HepG2 (cell line): ENCODE measurements around the gene ECSIT. TPM values are rescaled to one million over a fixed set of nuclear protein-coding genes. Genes with fewer than 3 reads are reported as not detected.

Source experiments
- ATAC-seq: fragments of 200-7000 bp; cut with Tn5 transposase; 3 replicates; pipeline ENCODE4 v1.9.1; 2020; ENCODE audit warnings: mild to moderate bottlenecking, moderate library complexity
- BruUV-seq: library from RNA; stranded (reverse); fragments of 400-500 nt; replicated peaks from 2 replicates; lab custom pipeline; 2021; lab: Mats Ljungman, UMichigan
- CTCF ChIA-PET: fragments of 300-600 bp; formaldehyde crosslinking; extraction: SDS; loops from one replicate; lab custom pipeline; 2021; ENCODE audit warnings: low total read pairs, inconsistent platforms, low intra/inter-chr PET ratio; lab: Yijun Ruan, JAX
- POLR2A ChIA-PET: fragments of 350-600 bp; sonication (Branson Sonifier 250); formaldehyde crosslinking; loops from one replicate; lab custom pipeline; 2020; ENCODE audit warnings: antibody characterized with exemption, inconsistent platforms; lab: Yijun Ruan, JAX
- DNase-seq: peaks from one replicate; pipeline ENCODE4 v3.0.0-alpha.2; 2015; ENCODE audit warnings: low spot score
- FAIRE-seq: peaks from 3 replicates; lab custom pipeline; 2011; peaks lifted over from hg19 to GRCh38; lab: Jason Lieb, UNC
- H2AFZ ChIP-seq: one replicate; pipeline ENCODE4 v1.6.1; 2011; ENCODE audit warnings: low read length, inconsistent platforms
- H3K27ac ChIP-seq: fragments of 300-600 bp; 3 replicates; pipeline ENCODE4 v1.8.0; 2011; ENCODE audit warnings: mixed run types, mild to moderate bottlenecking, mixed read lengths, low read length, inconsistent platforms; ENCODE audit not compliant: insufficient read depth; ENCODE audit errors: extremely low read length
- H3K27me3 ChIP-seq, 2 experiments: fragments of 200-600 bp in 1 of 2; 2 replicates in 1 of 2; 3 replicates in 1 of 2; pipeline versions ENCODE4 v1.6.0 to v1.8.0; 2011; ENCODE audit warnings: low read length in 2 of 2, mild to moderate bottlenecking in 2 of 2, moderate library complexity in 2 of 2, inconsistent platforms in 1 of 2; ENCODE audit not compliant: insufficient read depth in 2 of 2, control insufficient read depth in 1 of 2
- H3K36me3 ChIP-seq, 2 experiments: fragments of 200-600 bp in 1 of 2; replicated peaks in 1 of 2; 2 replicates in 1 of 2; 3 replicates in 1 of 2; pipeline versions ENCODE4 v1.5.1 to v1.8.0; 2011; ENCODE audit warnings: low read length in 2 of 2, inconsistent platforms in 1 of 2; ENCODE audit not compliant: insufficient read depth in 2 of 2, control insufficient read depth in 1 of 2
- H3K4me1 ChIP-seq: 2 replicates; pipeline ENCODE4 v1.5.1; 2012; ENCODE audit warnings: low read length, inconsistent platforms; ENCODE audit not compliant: insufficient read depth
- H3K4me2 ChIP-seq: 2 replicates; pipeline ENCODE4 v1.6.0; 2011; ENCODE audit warnings: low read depth, low read length, inconsistent platforms
- H3K4me3 ChIP-seq, 3 experiments: fragments of 200-600 bp in 1 of 3; sonication (generic), shearing (Covaris generic) in 1 of 3; replicated peaks in 1 of 3; 2 replicates each; pipeline ENCODE4 v1.5.1; 2011 to 2016; ENCODE audit warnings: low read length in 3 of 3, inconsistent platforms in 2 of 3, low read depth in 2 of 3, mild to moderate bottlenecking in 2 of 3, control low read depth in 1 of 3, mixed read lengths in 1 of 3; ENCODE audit not compliant: insufficient read depth in 1 of 3
- H3K79me2 ChIP-seq: one replicate; pipeline ENCODE4 v1.6.1; 2011; ENCODE audit warnings: low read length, inconsistent platforms; ENCODE audit not compliant: insufficient read depth
- H3K9ac ChIP-seq: 2 replicates; pipeline ENCODE4 v1.6.0; 2011; ENCODE audit warnings: mild to moderate bottlenecking, low read depth, low read length, inconsistent platforms; ENCODE audit not compliant: insufficient read depth
- H3K9me3 ChIP-seq: 2 replicates; pipeline ENCODE4 v1.5.1; 2012; ENCODE audit warnings: mild to moderate bottlenecking, low read length
- H4K20me1 ChIP-seq: 2 replicates; pipeline ENCODE4 v1.6.0; 2011; ENCODE audit warnings: inconsistent platforms, mild to moderate bottlenecking, low read length, moderate library complexity; ENCODE audit not compliant: insufficient read depth
- CBX1 ChIP-seq: IDR thresholded peaks from one replicate; pipeline ENCODE4 v1.6.1; 2016; ENCODE audit warnings: antibody characterized with exemption, low read depth
- CCAR2 ChIP-seq: fragments of 200-400 bp; formaldehyde crosslinking; optimal IDR thresholded peaks from 2 replicates; pipeline ENCODE3; 2018; ENCODE audit warnings: low read depth, mild to moderate bottlenecking, low read length, moderate library complexity
- HMGA1 ChIP-seq: sonication (generic); formaldehyde crosslinking; conservative IDR thresholded peaks from 2 replicates; pipeline ENCODE4 v1.4.0; 2020; ENCODE audit warnings: missing genetic modification reagents
- HNF4A ChIP-seq: sonication (generic); formaldehyde crosslinking; IDR thresholded peaks from 2 replicates; pipeline ENCODE4 v1.4.0; 2020; ENCODE audit warnings: missing genetic modification reagents
- KDM6A ChIP-seq: IDR thresholded peaks from 2 replicates; pipeline ENCODE4 v1.6.1; 2016; ENCODE audit warnings: low read depth
- MED13 ChIP-seq: sonication (generic); formaldehyde crosslinking; IDR thresholded peaks from 2 replicates; pipeline ENCODE4 v1.5.0; 2020; ENCODE audit warnings: missing genetic modification reagents
- MTF2 ChIP-seq: sonication (generic); formaldehyde crosslinking; IDR thresholded peaks from 2 replicates; pipeline ENCODE4 v1.5.0; 2020; ENCODE audit warnings: missing genetic modification reagents, borderline replicate concordance
- NBN ChIP-seq: fragments of 450-650 bp; conservative IDR thresholded peaks from 2 replicates; pipeline ENCODE4 v1.6.1; 2017
- PITX1 ChIP-seq: sonication (generic); formaldehyde crosslinking; IDR thresholded peaks from 2 replicates; pipeline ENCODE4 v1.5.1; 2020; ENCODE audit warnings: mild to moderate bottlenecking, missing genetic modification reagents
- SOX6 ChIP-seq, 2 experiments: fragments of 450-650 bp in 1 of 2; sonication (generic) in 1 of 2; formaldehyde crosslinking in 1 of 2; IDR thresholded peaks; 2 replicates each; pipeline versions ENCODE4 v1.4.0 to v1.6.1; 2017 to 2020; ENCODE audit warnings: antibody characterized with exemption in 1 of 2, mild to moderate bottlenecking in 1 of 2, missing genetic modification reagents in 1 of 2
- ZFYVE20 ChIP-seq: sonication (generic); formaldehyde crosslinking; IDR thresholded peaks from 2 replicates; pipeline ENCODE4 v1.8.0; 2023; ENCODE audit warnings: low read depth, mild to moderate bottlenecking, moderate library complexity, missing genetic modification reagents, borderline replicate concordance
- ZMYM2 ChIP-seq: sonication (generic); formaldehyde crosslinking; IDR thresholded peaks from 2 replicates; pipeline ENCODE4 v1.8.0; 2022; ENCODE audit warnings: mild to moderate bottlenecking, missing genetic modification reagents
- ZNF263 ChIP-seq: sonication (generic); formaldehyde crosslinking; IDR thresholded peaks from 2 replicates; pipeline ENCODE4 v1.4.0; 2020; ENCODE audit warnings: missing genetic modification reagents
- ZNF335 ChIP-seq: sonication (generic); formaldehyde crosslinking; IDR thresholded peaks from 2 replicates; pipeline ENCODE4 v1.4.0; 2020; ENCODE audit warnings: missing genetic modification reagents
- ZNF430 ChIP-seq: sonication (generic); formaldehyde crosslinking; IDR thresholded peaks from 2 replicates; pipeline ENCODE4 v1.9.0; 2021; ENCODE audit warnings: mild to moderate bottlenecking, missing genetic modification reagents
- ZNF496 ChIP-seq: sonication (generic); formaldehyde crosslinking; IDR thresholded peaks from 2 replicates; pipeline ENCODE4 v1.8.1; 2023; ENCODE audit warnings: mild to moderate bottlenecking, moderate library complexity, missing genetic modification reagents; ENCODE audit not compliant: insufficient replicate concordance
- ZNF543 ChIP-seq: sonication (generic); formaldehyde crosslinking; IDR thresholded peaks from 2 replicates; pipeline ENCODE4 v1.4.0; 2020; ENCODE audit warnings: mild to moderate bottlenecking, missing genetic modification reagents
- ZNF598 ChIP-seq: sonication (generic); formaldehyde crosslinking; IDR thresholded peaks from 2 replicates; pipeline ENCODE4 v1.5.1; 2020; ENCODE audit warnings: mild to moderate bottlenecking, missing genetic modification reagents, borderline replicate concordance
- WGBS: methylation state at CpG from one replicate; pipeline ENCODE4 v1.1.6; 2017; ENCODE audit warnings: low lambda C conversion rate; 5-methylcytosine and 5-hydroxymethylcytosine counted together
- in situ Hi-C: cut with HindIII; loops from 2 replicates; pipeline ENCODE4 v1.10.0; 2017; ENCODE audit warnings: low pct_unique_long_range_greater_than_20kb; ENCODE audit not compliant: extremely low pct_ligation_motif_present
- intact Hi-C: fragments of 100-400 bp; cut with micrococcal nuclease; formaldehyde crosslinking; loops from one replicate; pipeline ENCODE4 v1.10.0; 2022; ENCODE audit not compliant: unreplicated experiment
- polyA plus RNA-seq, 8 experiments: library from polyadenylated mRNA; depleted of rRNA in 3 of 8; stranded (reverse) in 7 of 8; unstranded in 1 of 8; fragments of >200 nt; fragmentation: Illumina TruSeq in 4 of 8; extraction: Trizol in 4 of 8; gene quantifications; 2 replicates each; pipeline versions ENCODE4 v1.2.1 to v1.2.3, GENCODE V29; 2011 to 2016; ENCODE audit warnings: low read depth in 4 of 8, missing spikeins in 1 of 8, mixed read lengths in 1 of 8; ENCODE audit not compliant: insufficient read depth in 1 of 8
- total RNA-seq, 5 experiments: library from RNA; depleted of rRNA; stranded (reverse); fragments of >200 nt; fragmentation: Illumina TruSeq; extraction: Trizol; gene quantifications; 2 replicates each; pipeline ENCODE4 v1.2.3, GENCODE V29; 2016; ENCODE audit warnings: low read depth in 1 of 5
- TF ChIP-seq, protein P1 (sequence below): sonication (generic); formaldehyde crosslinking; IDR thresholded peaks from 2 replicates; pipeline ENCODE4 v1.5.1; 2020; ENCODE audit warnings: mild to moderate bottlenecking, moderate library complexity, missing genetic modification reagents
- TF ChIP-seq, protein P2 (sequence below): sonication (generic); formaldehyde crosslinking; IDR thresholded peaks from 2 replicates; pipeline ENCODE4 v1.4.0; 2020; ENCODE audit warnings: missing genetic modification reagents, borderline replicate concordance
- TF ChIP-seq, protein P3 (sequence below): sonication (generic); formaldehyde crosslinking; IDR thresholded peaks from 2 replicates; pipeline ENCODE4 v1.5.0; 2020; ENCODE audit warnings: mild to moderate bottlenecking, missing genetic modification reagents

Gene ECSIT
- total and polyA plus RNA-seq, 2 of the 13 experiments (the other 11 are each of a cell fraction or from before 2014, with no cell fraction given), result 36.4 to 62.3 TPM

DNA sequence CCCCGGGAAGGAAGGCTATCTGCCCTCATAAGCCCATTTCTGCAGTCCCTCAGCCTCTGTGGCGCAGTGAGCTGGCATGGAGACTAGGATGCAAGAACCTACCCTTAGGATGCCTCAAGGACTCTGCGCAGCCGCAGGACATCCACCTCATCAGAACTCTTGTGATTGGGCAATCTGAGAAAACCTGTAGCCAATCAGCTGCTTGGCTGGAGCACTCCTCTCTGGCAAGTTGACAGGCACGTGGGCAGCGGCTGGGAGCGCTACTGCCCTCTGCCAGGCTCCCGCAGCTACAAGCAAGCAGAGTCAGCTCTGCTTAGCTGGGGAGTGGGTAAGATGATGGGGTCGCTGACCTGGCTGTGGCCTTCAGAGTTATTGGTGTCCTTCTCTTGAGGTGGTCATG, 1.5 kb upstream of the ECSIT start:
- no peaks in the 10 kb centered on the region for H3K27me3 ChIP-seq
- peaks cover 15% of the 10 kb centered on the region for H3K4me1 ChIP-seq
- peak; percentile 57 for ATAC-seq
- no TSS peak for BruUV-seq
- H3K9me3 ChIP-seq, result no peaks in the 10 kb centered on the region
- POLR2A ChIA-PET, result interaction anchor here (0.6 to 2.5 kb wide), 3 partner anchors 29 to 296 kb away, joined by 3 to 33 read pairs (median 5); partner anchors contain the start of genes ELOF1 and SWSAP1
- intact Hi-C loops (no loop called here), in situ Hi-C loops (no loop called here)
- WGBS, result 15% methylated on average over 6 of the region's 9 CpGs
- CTCF ChIA-PET, result no interaction called here
- no peak overlapping the region for H3K4me2 ChIP-seq
- peak; percentile 87 for FAIRE-seq
- H3K36me3 ChIP-seq, result no peaks in the 10 kb centered on the region
- peaks cover 12% of the 10 kb centered on the region for H3K79me2 ChIP-seq
- no peak overlapping the region for H3K9ac ChIP-seq
- no peak overlapping the region for H2AFZ ChIP-seq
- no peaks in the 10 kb centered on the region for H4K20me1 ChIP-seq
- no peak overlapping the region for H3K4me3 ChIP-seq
- H3K27ac ChIP-seq, result no peak overlapping the region
- peak; percentile 95 for DNase-seq
- TF ChIP-seq, protein P1, sequence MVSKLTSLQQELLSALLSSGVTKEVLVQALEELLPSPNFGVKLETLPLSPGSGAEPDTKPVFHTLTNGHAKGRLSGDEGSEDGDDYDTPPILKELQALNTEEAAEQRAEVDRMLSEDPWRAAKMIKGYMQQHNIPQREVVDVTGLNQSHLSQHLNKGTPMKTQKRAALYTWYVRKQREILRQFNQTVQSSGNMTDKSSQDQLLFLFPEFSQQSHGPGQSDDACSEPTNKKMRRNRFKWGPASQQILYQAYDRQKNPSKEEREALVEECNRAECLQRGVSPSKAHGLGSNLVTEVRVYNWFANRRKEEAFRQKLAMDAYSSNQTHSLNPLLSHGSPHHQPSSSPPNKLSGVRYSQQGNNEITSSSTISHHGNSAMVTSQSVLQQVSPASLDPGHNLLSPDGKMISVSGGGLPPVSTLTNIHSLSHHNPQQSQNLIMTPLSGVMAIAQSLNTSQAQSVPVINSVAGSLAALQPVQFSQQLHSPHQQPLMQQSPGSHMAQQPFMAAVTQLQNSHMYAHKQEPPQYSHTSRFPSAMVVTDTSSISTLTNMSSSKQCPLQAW (CRISPR knock-in tag), result no peak
- TF ChIP-seq KDM6A (CRISPR knock-in tag), result no peak
- no peak for TF ChIP-seq ZNF496 (CRISPR knock-in tag)
- no peak for TF ChIP-seq NBN
- peak; percentile 66 for TF ChIP-seq CBX1
- TF ChIP-seq, protein P2, sequence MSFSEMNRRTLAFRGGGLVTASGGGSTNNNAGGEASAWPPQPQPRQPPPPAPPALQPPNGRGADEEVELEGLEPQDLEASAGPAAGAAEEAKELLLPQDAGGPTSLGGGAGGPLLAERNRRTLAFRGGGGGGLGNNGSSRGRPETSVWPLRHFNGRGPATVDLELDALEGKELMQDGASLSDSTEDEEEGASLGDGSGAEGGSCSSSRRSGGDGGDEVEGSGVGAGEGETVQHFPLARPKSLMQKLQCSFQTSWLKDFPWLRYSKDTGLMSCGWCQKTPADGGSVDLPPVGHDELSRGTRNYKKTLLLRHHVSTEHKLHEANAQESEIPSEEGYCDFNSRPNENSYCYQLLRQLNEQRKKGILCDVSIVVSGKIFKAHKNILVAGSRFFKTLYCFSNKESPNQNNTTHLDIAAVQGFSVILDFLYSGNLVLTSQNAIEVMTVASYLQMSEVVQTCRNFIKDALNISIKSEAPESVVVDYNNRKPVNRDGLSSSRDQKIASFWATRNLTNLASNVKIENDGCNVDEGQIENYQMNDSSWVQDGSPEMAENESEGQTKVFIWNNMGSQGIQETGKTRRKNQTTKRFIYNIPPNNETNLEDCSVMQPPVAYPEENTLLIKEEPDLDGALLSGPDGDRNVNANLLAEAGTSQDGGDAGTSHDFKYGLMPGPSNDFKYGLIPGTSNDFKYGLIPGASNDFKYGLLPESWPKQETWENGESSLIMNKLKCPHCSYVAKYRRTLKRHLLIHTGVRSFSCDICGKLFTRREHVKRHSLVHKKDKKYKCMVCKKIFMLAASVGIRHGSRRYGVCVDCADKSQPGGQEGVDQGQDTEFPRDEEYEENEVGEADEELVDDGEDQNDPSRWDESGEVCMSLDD (CRISPR knock-in tag), result no peak
- peak; percentile 87 for TF ChIP-seq ZNF263 (CRISPR knock-in tag)
- TF ChIP-seq ZNF598 (CRISPR knock-in tag), result no peak
- TF ChIP-seq HMGA1 (CRISPR knock-in tag), result no peak
- TF ChIP-seq ZNF430 (CRISPR knock-in tag), result no peak
- no peak for TF ChIP-seq MED13 (CRISPR knock-in tag)
- no peak for TF ChIP-seq HNF4A (CRISPR knock-in tag)
- 0 out of 2 replicates have a peak, but pooled peaks have one; percentile 37 for TF ChIP-seq ZNF335 (CRISPR knock-in tag)
- TF ChIP-seq ZFYVE20 (CRISPR knock-in tag), result no peak
- TF ChIP-seq ZMYM2 (CRISPR knock-in tag), result no peak
- TF ChIP-seq ZNF543 (CRISPR knock-in tag), result no peak
- no peak for TF ChIP-seq SOX6 (IDR thresholded peaks at IDR 0.05)
- TF ChIP-seq SOX6 (CRISPR knock-in tag; IDR thresholded peaks at IDR 0.05), result no peak; the same call in 1 of the 2 replicates
- peak; percentile 21; the same call in 1 of the 2 replicates for TF ChIP-seq PITX1
- TF ChIP-seq, protein P3, sequence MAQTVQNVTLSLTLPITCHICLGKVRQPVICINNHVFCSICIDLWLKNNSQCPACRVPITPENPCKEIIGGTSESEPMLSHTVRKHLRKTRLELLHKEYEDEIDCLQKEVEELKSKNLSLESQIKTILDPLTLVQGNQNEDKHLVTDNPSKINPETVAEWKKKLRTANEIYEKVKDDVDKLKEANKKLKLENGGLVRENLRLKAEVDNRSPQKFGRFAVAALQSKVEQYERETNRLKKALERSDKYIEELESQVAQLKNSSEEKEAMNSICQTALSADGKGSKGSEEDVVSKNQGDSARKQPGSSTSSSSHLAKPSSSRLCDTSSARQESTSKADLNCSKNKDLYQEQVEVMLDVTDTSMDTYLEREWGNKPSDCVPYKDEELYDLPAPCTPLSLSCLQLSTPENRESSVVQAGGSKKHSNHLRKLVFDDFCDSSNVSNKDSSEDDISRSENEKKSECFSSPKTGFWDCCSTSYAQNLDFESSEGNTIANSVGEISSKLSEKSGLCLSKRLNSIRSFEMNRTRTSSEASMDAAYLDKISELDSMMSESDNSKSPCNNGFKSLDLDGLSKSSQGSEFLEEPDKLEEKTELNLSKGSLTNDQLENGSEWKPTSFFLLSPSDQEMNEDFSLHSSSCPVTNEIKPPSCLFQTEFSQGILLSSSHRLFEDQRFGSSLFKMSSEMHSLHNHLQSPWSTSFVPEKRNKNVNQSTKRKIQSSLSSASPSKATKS, result no peak
- no peak for TF ChIP-seq MTF2 (CRISPR knock-in tag)
- no peak for TF ChIP-seq CCAR2
